ENCODE results near the gene NAA60. TPM values are rescaled to one million over a fixed set of nuclear protein-coding genes. Genes with fewer than 3 reads are reported as not detected.
A peak's percentile ranks its signal among the peaks of the same experiment; 100 is the strongest.

NAA60 gene
- total RNA-seq: 10 to 100 TPM; 28.3 to 36.3 TPM

DNA sequence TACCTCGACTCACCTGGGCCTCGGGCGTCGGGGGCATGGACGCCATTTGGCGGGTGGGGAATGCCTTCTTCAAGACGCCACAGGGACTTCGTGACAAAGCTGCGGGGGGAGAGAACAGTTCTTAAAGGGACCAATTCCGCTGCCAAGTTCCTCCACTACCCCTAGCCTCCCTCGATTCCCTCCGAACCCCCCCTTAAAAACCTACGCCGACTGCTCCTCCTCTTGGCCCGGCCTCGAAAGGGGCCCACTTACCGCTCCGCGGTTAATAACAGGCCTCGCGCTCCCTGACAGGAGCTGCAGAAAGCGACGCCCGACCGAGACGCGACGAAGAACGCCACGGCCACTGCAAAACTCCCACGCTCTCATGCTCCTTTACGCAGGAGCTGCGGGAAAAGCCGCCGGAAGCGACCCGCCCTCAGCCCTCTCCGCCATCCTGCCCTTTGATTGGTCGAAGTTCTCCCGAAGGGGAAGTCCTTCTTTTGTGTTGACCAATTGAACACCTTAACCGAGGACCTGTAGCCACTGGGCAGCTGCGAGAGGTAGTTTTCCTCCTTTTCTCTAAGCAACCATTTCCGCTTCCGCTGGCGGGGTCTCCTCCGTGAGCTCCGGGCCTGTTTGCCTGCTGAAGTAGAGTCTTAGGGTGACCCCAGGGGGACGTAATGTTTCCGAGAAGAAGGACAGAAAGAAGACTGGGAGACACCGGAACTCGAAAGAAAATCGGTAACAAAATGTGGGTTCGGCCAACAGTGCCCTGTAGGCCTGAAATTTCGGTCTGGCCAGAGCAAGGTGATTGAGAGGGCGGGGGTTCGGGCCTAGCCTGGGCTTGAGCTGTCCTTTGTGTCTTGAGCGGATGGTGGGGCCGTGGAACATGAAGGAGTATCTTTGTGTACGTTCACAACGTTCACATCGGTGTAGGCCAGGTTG lies at the start of gene NAA60, which contains the start of gene ZNF597:
Gene NAA60, plus strand, starts transcription at position 573 of the 924 bp plus-strand sequence. CDS start 32,548 bp downstream, outside the sequence.
Gene ZNF597, minus strand, starts transcription at position 397 of the 924 bp plus-strand sequence. Its CDS starts 351 bp downstream, at position 46.
- TF ChIP-seq, protein P1, sequence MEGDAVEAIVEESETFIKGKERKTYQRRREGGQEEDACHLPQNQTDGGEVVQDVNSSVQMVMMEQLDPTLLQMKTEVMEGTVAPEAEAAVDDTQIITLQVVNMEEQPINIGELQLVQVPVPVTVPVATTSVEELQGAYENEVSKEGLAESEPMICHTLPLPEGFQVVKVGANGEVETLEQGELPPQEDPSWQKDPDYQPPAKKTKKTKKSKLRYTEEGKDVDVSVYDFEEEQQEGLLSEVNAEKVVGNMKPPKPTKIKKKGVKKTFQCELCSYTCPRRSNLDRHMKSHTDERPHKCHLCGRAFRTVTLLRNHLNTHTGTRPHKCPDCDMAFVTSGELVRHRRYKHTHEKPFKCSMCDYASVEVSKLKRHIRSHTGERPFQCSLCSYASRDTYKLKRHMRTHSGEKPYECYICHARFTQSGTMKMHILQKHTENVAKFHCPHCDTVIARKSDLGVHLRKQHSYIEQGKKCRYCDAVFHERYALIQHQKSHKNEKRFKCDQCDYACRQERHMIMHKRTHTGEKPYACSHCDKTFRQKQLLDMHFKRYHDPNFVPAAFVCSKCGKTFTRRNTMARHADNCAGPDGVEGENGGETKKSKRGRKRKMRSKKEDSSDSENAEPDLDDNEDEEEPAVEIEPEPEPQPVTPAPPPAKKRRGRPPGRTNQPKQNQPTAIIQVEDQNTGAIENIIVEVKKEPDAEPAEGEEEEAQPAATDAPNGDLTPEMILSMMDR (IDR thresholded peaks at IDR 0.05): no peak
- peak in 2 of 3 donors; percentile 55 to 59 for TF ChIP-seq POLR2A (IDR thresholded peaks at IDR 0.05)
- DNase-seq (peak; percentile 81 to 90 (median 86)), ATAC-seq (peak; percentile 99)
- intact Hi-C loops (cut with DNase I): no loop called here
- Histone ChIP-seq H3K4me1 (peaks cover 17% of the 10 kb centered on the region), H3K36me3 (replicated peaks in 1 of 2; ENCODE audit: insufficient read depth in 1 of 2, low read depth in 2 of 2) (no peaks in the 10 kb centered on the region), H3K9me3 (no peaks in the 10 kb centered on the region), H3K27me3 (no peaks in the 10 kb centered on the region), H3K4me3 (peak within 1 kb of the TSS; percentile 12 to 16), H3K27ac (peak within 1 kb of the TSS in 2 of 4 donors; percentile 57 to 73)
- 42 to 50% methylated on average over 59 to 61 of the region's 61 CpGs for WGBS, 2 donors

DNA sequence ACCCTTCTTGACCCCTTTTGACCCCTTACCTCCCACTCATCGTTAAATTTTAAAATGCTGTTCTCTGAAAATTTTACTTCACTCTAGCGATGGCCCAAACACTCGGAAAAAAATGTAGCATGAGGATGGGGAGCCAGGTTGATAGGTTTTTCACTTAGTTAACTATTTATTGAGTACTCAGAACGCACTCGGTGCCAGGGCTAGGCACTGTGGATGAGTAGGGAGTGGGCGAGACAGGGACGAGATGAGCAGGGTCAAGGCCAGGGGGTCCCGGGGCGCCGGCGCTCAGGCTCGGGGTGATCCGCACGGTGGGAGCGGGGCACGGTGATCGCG lies 43.1 kb upstream of the NAA60 start:
- peaks cover 14% of the 10 kb centered on the region in 2 donors for H3K36me3 ChIP-seq (replicated peaks in 1 of 2; ENCODE audit: insufficient read depth in 1 of 2, low read depth in 2 of 2)
- H3K27ac ChIP-seq: peak overlapping the region; percentile 46 to 86 (median 84)
- no peak for TF ChIP-seq POLR2A (IDR thresholded peaks at IDR 0.05)
- TF ChIP-seq, protein P1 (IDR thresholded peaks at IDR 0.05): no peak
- no peaks in the 10 kb centered on the region for H3K27me3 ChIP-seq
- no peak for DNase-seq
- intact Hi-C loops (cut with DNase I): no loop called here
- WGBS, 2 donors: 0% methylated on average over 8 to 18 of the region's 18 CpGs
- peak overlapping the region; percentile 98 to 100 for H3K4me3 ChIP-seq
- peaks cover 0 to 21% (median 0%) of the 10 kb centered on the region in 3 donors for H3K9me3 ChIP-seq
- H3K4me1 ChIP-seq: peaks cover 20% of the 10 kb centered on the region
- no peak for ATAC-seq

DNA sequence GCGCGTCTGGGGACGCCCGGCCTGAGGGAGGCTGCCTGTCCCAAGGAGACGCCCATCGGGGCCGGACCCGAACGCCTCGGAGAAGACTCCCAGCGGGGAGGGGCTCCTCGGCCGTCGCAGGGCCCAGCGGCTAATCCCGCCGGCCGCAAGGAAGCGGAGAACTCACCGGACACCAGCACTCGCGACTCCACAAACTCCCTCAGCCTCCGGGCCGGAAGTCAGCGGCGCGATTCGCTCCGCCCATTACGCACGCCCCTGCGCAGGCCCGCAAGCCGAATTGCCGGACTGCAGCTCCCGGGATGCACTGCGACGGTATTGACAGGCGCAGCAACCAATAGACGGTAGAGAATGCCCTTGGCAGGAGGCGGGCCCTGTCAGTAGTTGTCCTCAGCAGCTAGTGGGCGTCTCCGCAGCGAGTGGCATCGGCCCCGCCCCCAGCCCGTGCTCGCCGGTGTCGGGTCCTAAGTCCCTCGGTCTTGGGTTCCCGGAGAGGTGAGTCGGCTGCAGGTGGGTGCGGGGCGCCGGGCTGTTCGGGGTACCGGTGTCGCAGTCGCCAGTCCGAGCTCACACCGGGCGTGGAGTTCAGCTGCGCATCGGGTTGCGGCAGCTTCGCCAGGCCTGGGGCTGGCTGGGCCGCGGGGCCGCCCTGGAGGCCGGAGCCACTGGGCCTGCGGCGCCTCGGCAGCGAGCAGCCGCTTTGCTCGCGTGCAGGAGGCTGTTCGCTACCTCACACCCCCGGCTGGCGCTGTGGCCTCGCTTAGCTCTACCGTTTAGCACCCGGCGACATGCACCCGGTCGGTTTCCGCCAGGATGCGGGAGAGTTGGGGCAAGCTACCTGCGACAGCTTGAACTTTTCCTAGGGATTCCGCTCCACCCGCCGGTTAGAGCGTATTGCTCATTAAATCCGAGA lies 42.4 kb upstream of the NAA60 start, which contains the start of the genes ZNF174 and ZSCAN32:
Gene ZNF174, plus strand, starts transcription at position 437 of the 910 bp plus-strand sequence. CDS start 790 bp downstream, outside the sequence.
Gene ZSCAN32, minus strand, starts transcription at position 226 of the 910 bp plus-strand sequence. CDS start 3,447 bp downstream, outside the sequence.
- Histone ChIP-seq H3K27me3 (no peaks in the 10 kb centered on the region), H3K4me1 (peaks cover 20% of the 10 kb centered on the region), H3K9me3 (peaks cover 0 to 24% (median 0%) of the 10 kb centered on the region in 3 donors), H3K36me3 (replicated peaks in 1 of 2; ENCODE audit: insufficient read depth in 1 of 2, low read depth in 2 of 2) (peaks cover 16 to 18% of the 10 kb centered on the region in 2 donors), H3K27ac (peak within 1 kb of the TSS; percentile 76 to 86 (median 84)), H3K4me3 (peak within 1 kb of the TSS; percentile 98 to 100)
- ATAC-seq (peak; percentile 99), DNase-seq (peak; percentile 99 to 100 (median 99))
- peak in 2 of 3 donors; percentile 81 to 83 for TF ChIP-seq POLR2A (IDR thresholded peaks at IDR 0.05)
- TF ChIP-seq, protein P1 (IDR thresholded peaks at IDR 0.05): peak in 3 of 7 experiments; percentile 1 to 16 (median 8)
- 0% methylated on average over 1 to 89 of the region's 95 CpGs for WGBS, 2 donors
- intact Hi-C loops (cut with DNase I): no loop called here

DNA sequence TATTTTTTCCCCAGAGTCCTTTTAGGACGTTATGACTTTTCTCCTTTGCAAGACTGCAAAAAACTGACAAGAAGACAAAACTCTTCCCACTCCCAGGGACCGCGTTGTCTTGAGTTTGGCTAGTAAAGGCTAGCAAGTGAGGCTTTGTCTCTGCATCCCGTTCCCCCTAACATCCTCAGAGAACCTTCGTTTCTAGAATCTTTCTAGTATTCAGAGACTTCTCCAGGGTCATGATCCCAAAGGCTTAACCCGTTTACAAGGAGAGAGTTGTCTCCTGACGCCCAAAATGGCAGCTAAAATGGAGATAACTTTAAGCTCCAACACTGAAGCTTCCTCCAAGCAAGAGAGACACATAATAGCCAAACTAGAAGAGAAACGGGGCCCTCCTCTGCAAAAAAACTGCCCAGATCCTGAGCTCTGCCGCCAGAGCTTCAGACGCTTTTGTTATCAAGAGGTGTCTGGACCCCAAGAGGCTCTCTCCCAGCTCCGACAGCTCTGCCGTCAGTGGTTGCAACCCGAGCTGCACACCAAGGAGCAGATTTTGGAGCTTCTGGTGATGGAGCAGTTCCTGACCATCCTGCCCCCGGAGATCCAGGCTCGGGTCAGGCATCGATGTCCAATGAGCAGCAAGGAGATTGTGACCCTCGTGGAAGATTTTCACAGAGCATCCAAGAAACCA lies 41.6 kb upstream of the NAA60 start:
- no peak for ATAC-seq
- H3K27me3 ChIP-seq: no peaks in the 10 kb centered on the region
- peak overlapping the region; percentile 76 to 86 (median 80) for H3K27ac ChIP-seq
- H3K4me1 ChIP-seq: peaks cover 20% of the 10 kb centered on the region
- DNase-seq: no peak
- WGBS, 2 donors: 35 to 37% methylated on average over 12 to 17 of the region's 17 CpGs
- H3K4me3 ChIP-seq: peak overlapping the region; percentile 98 to 100
- intact Hi-C loops (cut with DNase I): no loop called here
- peaks cover 20% of the 10 kb centered on the region in 2 donors for H3K36me3 ChIP-seq (replicated peaks in 1 of 2; ENCODE audit: insufficient read depth in 1 of 2, low read depth in 2 of 2)
- TF ChIP-seq POLR2A (IDR thresholded peaks at IDR 0.05): no peak
- H3K9me3 ChIP-seq: peaks cover 0 to 27% (median 0%) of the 10 kb centered on the region in 3 donors

Data from body of pancreas (tissue), 4 donors.